CD14-positive monocyte (primary cell): ENCODE results near the gene LIMK2. TPM values are rescaled to one million over a fixed set of nuclear protein-coding genes. Genes with fewer than 3 reads are reported as not detected.

Source experiments
- DNase-seq, 3 donors: peaks; one replicate each; pipeline ENCODE4 v3.0.0-alpha.2; 2011 to 2022
- H2AFZ ChIP-seq: 2 replicates; pipeline ENCODE4 v1.6.0; 2012; ENCODE audit warnings: mild to moderate bottlenecking, low read depth, low read length, inconsistent platforms; ENCODE audit not compliant: insufficient read depth, poor library complexity, severe bottlenecking
- H3K27ac ChIP-seq, 2 donors: 1 replicate in 1 of 2; 2 replicates in 1 of 2; pipeline ENCODE4 v1.5.1; 2012 to 2013; ENCODE audit warnings: low read length in 2 of 2, control low read depth in 1 of 2, inconsistent platforms in 1 of 2, low read depth in 1 of 2, mild to moderate bottlenecking in 1 of 2
- H3K27me3 ChIP-seq, 2 donors: one replicate each; pipeline versions ENCODE4 v1.6.0 to v1.6.1; 2011 to 2013; ENCODE audit warnings: low read length in 2 of 2; ENCODE audit not compliant: control insufficient read depth in 2 of 2, insufficient read depth in 2 of 2
- H3K36me3 ChIP-seq, 2 donors: replicated peaks in 1 of 2; 1 replicate in 1 of 2; 2 replicates in 1 of 2; pipeline versions ENCODE4 v1.5.1 to v1.6.1; 2012 to 2013; ENCODE audit warnings: low read length in 2 of 2, control low read depth in 1 of 2, inconsistent platforms in 1 of 2, mild to moderate bottlenecking in 1 of 2; ENCODE audit not compliant: insufficient read depth in 2 of 2, control insufficient read depth in 1 of 2
- H3K4me1 ChIP-seq, 2 donors: 1 replicate in 1 of 2; 2 replicates in 1 of 2; pipeline versions ENCODE4 v1.5.1 to v1.6.1; 2012 to 2013; ENCODE audit warnings: low read length in 2 of 2, control low read depth in 1 of 2, inconsistent platforms in 1 of 2, mild to moderate bottlenecking in 1 of 2, moderate library complexity in 1 of 2; ENCODE audit not compliant: insufficient read depth in 2 of 2, control insufficient read depth in 1 of 2
- H3K4me2 ChIP-seq: replicated peaks from 2 replicates; pipeline ENCODE3; 2012; ENCODE audit warnings: low read length, moderate library complexity, mild to moderate bottlenecking; ENCODE audit not compliant: poor library complexity, severe bottlenecking; ENCODE audit errors: extremely low read depth
- H3K4me3 ChIP-seq, 3 experiments: fragments of 200-600 bp in 1 of 3; sonication (generic) in 1 of 3; replicated peaks in 1 of 3; 1 replicate in 2 of 3; 2 replicates in 1 of 3; pipeline ENCODE4 v1.5.1; 2011 to 2013; ENCODE audit warnings: low read length in 3 of 3, mild to moderate bottlenecking in 3 of 3, control low read depth in 2 of 3, low read depth in 2 of 3, inconsistent platforms in 1 of 3, moderate library complexity in 1 of 3
- H3K79me2 ChIP-seq: 2 replicates; pipeline ENCODE4 v1.6.0; 2012; ENCODE audit warnings: mild to moderate bottlenecking, control low read depth, inconsistent platforms, low read length, moderate library complexity; ENCODE audit not compliant: insufficient read depth
- H3K9ac ChIP-seq: 2 replicates; pipeline ENCODE4 v1.6.0; 2017; ENCODE audit warnings: low read length, mild to moderate bottlenecking; ENCODE audit not compliant: insufficient read depth, poor library complexity, severe bottlenecking
- H3K9me3 ChIP-seq, 2 donors: replicated peaks in 1 of 2; 1 replicate in 1 of 2; 2 replicates in 1 of 2; pipeline versions ENCODE4 v1.5.1 to v1.6.1; 2012 to 2013; ENCODE audit warnings: low read length in 2 of 2, control low read depth in 1 of 2; ENCODE audit not compliant: control insufficient read depth in 1 of 2, insufficient read depth in 1 of 2
- H4K20me1 ChIP-seq: 2 replicates; pipeline ENCODE4 v1.6.0; 2012; ENCODE audit warnings: mild to moderate bottlenecking, low read length, control low read depth, moderate library complexity; ENCODE audit not compliant: insufficient read depth
- H3K27ac Mint-ChIP-seq, 7 donors: one replicate each; pipeline ENCODE4 v1.8.0; 2020; ENCODE audit warnings: mild to moderate bottlenecking in 7 of 7, mixed read lengths in 7 of 7, moderate library complexity in 6 of 7, inconsistent platforms in 2 of 7
- H3K27me3 Mint-ChIP-seq, 3 donors: one replicate each; pipeline ENCODE4 v1.8.0; 2021 to 2022; ENCODE audit warnings: low read depth in 3 of 3, mild to moderate bottlenecking in 3 of 3, mixed read lengths in 3 of 3, moderate library complexity in 3 of 3, inconsistent platforms in 1 of 3
- H3K36me3 Mint-ChIP-seq, 2 donors: one replicate each; pipeline ENCODE4 v1.8.0; 2020; ENCODE audit warnings: mixed read lengths in 2 of 2, inconsistent platforms in 1 of 2, mild to moderate bottlenecking in 1 of 2
- H3K4me1 Mint-ChIP-seq: one replicate; pipeline ENCODE4 v1.8.0; 2020; ENCODE audit warnings: mild to moderate bottlenecking, mixed read lengths
- H3K4me3 Mint-ChIP-seq, 2 donors: one replicate each; pipeline ENCODE4 v1.8.0; 2020; ENCODE audit warnings: mild to moderate bottlenecking in 2 of 2, mixed read lengths in 2 of 2, moderate library complexity in 1 of 2
- H3K9me3 Mint-ChIP-seq, 7 donors: one replicate each; pipeline ENCODE4 v1.8.0; 2020 to 2022; ENCODE audit warnings: mixed read lengths in 7 of 7, mild to moderate bottlenecking in 6 of 7, moderate library complexity in 6 of 7, inconsistent platforms in 2 of 7
- WGBS: methylation state at CpG from one replicate; pipeline ENCODE4 v1.1.5; 2013; ENCODE audit warnings: missing lambda C conversion rate; ENCODE audit not compliant: insufficient coverage; 5-methylcytosine and 5-hydroxymethylcytosine counted together
- intact Hi-C, 2 donors: fragments of 100-400 bp; cut with micrococcal nuclease; formaldehyde crosslinking; loops; one replicate each; pipeline versions ENCODE4 v1.15.0 to v1.15.1; 2023
- polyA plus RNA-seq, 3 donors: library from polyadenylated mRNA; depleted of rRNA in 1 of 3; unstranded in 2 of 3; stranded (reverse) in 1 of 3; fragments of 300-500 nt in 2 of 3; fragments of >200 nt in 1 of 3; fragmentation: Illumina TruSeq in 2 of 3; gene quantifications; 1 replicate in 2 of 3; 2 replicates in 1 of 3; pipeline ENCODE4 v1.2.3, GENCODE V29; 2012 to 2021
- TF ChIP-seq, protein P1 (sequence below): fragments of 200-600 bp; IDR thresholded peaks from one replicate; pipeline ENCODE4 v1.8.0; 2022; ENCODE audit warnings: antibody characterized with exemption, mild to moderate bottlenecking

LIMK2 gene
- polyA plus RNA-seq, 3 donors = 5.5 to 14.2 (median 10.1) TPM

DNA sequence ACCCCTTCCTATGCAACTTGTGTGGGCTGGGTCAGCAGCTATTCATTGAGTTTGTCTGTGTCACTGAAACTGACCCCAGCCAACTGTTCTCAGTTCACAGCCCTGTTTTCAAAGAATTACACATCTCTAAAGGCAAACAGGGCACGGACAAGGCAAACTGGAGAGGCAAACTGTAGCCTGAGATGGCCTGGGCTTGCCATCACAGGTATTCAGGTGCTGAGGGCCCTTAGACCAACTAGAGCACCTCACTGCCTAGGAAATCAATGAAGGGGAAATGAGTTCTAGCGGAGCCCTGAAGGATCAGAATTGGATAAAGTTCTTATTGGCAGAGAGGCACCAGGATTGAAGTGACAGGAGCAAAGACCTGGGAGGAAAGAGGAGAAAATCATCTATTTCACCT, 56.2 kb downstream of the LIMK2 start:
- no peak for DNase-seq
- H3K4me2 ChIP-seq = no peak overlapping the region
- Mint-ChIP-seq H3K27ac (peak overlapping the region in 3 of 7 donors; percentile 60 to 84 (median 61)), H3K27me3 (peaks cover 0 to 2% (median 2%) of the 10 kb centered on the region in 3 donors), H3K4me3 (no peak overlapping the region), H3K4me1 (peaks cover 7% of the 10 kb centered on the region), H3K9me3 (peaks cover 0 to 1% (median 0%) of the 10 kb centered on the region in 7 donors), H3K36me3 (peaks cover 70 to 84% of the 10 kb centered on the region in 2 donors)
- intact Hi-C loops = no loop called here
- H3K9ac ChIP-seq = no peak overlapping the region
- H3K27ac ChIP-seq = no peak overlapping the region
- H3K27me3 ChIP-seq = no peaks in the 10 kb centered on the region
- H3K4me3 ChIP-seq = no peak overlapping the region
- H4K20me1 ChIP-seq = no peaks in the 10 kb centered on the region
- H3K4me1 ChIP-seq = peaks cover 5 to 6% of the 10 kb centered on the region in 2 donors
- H3K79me2 ChIP-seq = no peaks in the 10 kb centered on the region
- no peak overlapping the region for H2AFZ ChIP-seq
- H3K9me3 ChIP-seq = no peaks in the 10 kb centered on the region
- H3K36me3 ChIP-seq = peaks cover 65 to 89% of the 10 kb centered on the region in 2 donors
- 100% methylated on average over 1 of the region's 2 CpGs for WGBS
- TF ChIP-seq, protein P1, sequence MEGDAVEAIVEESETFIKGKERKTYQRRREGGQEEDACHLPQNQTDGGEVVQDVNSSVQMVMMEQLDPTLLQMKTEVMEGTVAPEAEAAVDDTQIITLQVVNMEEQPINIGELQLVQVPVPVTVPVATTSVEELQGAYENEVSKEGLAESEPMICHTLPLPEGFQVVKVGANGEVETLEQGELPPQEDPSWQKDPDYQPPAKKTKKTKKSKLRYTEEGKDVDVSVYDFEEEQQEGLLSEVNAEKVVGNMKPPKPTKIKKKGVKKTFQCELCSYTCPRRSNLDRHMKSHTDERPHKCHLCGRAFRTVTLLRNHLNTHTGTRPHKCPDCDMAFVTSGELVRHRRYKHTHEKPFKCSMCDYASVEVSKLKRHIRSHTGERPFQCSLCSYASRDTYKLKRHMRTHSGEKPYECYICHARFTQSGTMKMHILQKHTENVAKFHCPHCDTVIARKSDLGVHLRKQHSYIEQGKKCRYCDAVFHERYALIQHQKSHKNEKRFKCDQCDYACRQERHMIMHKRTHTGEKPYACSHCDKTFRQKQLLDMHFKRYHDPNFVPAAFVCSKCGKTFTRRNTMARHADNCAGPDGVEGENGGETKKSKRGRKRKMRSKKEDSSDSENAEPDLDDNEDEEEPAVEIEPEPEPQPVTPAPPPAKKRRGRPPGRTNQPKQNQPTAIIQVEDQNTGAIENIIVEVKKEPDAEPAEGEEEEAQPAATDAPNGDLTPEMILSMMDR = no peak

DNA sequence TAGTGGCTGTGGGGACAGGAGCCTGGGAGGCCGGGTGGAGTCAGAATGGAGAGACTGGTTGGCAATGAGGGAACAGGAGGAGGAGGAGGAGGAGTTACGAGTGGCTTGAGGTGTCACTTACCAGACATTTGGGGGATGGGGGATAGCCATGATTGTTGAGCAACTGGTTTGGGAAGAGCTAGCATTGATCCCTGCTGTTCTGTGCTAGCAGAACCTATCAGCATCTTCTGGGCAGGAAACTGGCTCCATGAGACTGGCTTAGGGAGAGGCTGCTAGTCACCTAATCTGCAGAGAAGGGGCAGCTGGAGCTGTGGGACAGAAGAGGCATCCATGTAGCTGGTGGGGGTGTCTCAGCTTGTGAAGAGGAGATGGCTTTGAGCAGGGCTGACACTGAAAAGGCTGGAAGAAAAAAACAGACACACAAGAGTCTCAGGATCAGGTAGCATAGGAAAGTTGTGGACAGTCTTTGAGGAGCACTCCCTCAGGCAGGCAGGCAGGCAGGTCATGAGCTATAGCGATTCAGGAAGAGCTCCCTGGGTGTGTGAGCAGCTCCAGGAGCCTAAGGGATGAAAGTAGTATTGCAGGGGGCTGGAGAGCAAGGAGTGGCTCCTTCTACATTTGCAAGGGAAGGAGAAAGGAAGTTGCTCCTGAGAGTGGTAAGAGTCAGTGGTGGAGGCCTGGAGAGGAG, 57.9 kb downstream of the LIMK2 start:
- Histone ChIP-seq H3K4me3 (no peak overlapping the region), H3K9ac (no peak overlapping the region), H3K4me1 (peaks cover 5 to 6% of the 10 kb centered on the region in 2 donors), H3K27ac (no peak overlapping the region), H3K79me2 (no peaks in the 10 kb centered on the region), H3K36me3 (peaks cover 67 to 95% of the 10 kb centered on the region in 2 donors), H2AFZ (no peak overlapping the region), H3K9me3 (no peaks in the 10 kb centered on the region), H3K4me2 (no peak overlapping the region), H3K27me3 (no peaks in the 10 kb centered on the region), H4K20me1 (no peaks in the 10 kb centered on the region)
- H3K4me3 Mint-ChIP-seq = no peak overlapping the region
- peak overlapping the region in 4 of 7 donors; percentile 9 to 62 (median 34) for H3K27ac Mint-ChIP-seq
- peaks cover 0 to 2% (median 2%) of the 10 kb centered on the region in 3 donors for H3K27me3 Mint-ChIP-seq
- WGBS = 93% methylated on average over 2 of the region's 3 CpGs
- TF ChIP-seq, protein P1 = no peak
- no peak for DNase-seq
- H3K36me3 Mint-ChIP-seq = peaks cover 76 to 88% of the 10 kb centered on the region in 2 donors
- peaks cover 0 to 1% (median 0%) of the 10 kb centered on the region in 7 donors for H3K9me3 Mint-ChIP-seq
- H3K4me1 Mint-ChIP-seq = peaks cover 7% of the 10 kb centered on the region
- intact Hi-C loops = loop anchor here (5.0 to 10.0 kb wide), 4 partner anchors 58 to 505 kb away; partner anchors contain the start of genes LIMK2 (in 1 of the 2) and SELENOM (in 1 of the 2)
